ENCODE data around the gene ADARB1. TPM values are rescaled to one million over a fixed set of nuclear protein-coding genes. Genes with fewer than 3 reads are reported as not detected.

The ADARB1 gene
- total RNA-seq, 1 donor from 2014 or later: 5.1 TPM

- H3K79me2 ChIP-seq (ENCODE audit: low read depth): no peaks in the 10 kb centered on the region
- no peak overlapping the region for H3K9ac ChIP-seq
- H4K20me1 ChIP-seq (ENCODE audit: low read depth): no peaks in the 10 kb centered on the region
- no peak for TF ChIP-seq EZH2phosphoT487 (IDR thresholded peaks at IDR 0.05)
- TF ChIP-seq CTCF (IDR thresholded peaks at IDR 0.05): no peak
- TF ChIP-seq EZH2 (IDR thresholded peaks at IDR 0.05): no peak
- H3K27ac Mint-ChIP-seq: no peak overlapping the region
- no peaks in the 10 kb centered on the region for H3K9me3 ChIP-seq (ENCODE audit: low read depth)
- no peak for DNase-seq (ENCODE audit: low spot score)
- H3K36me3 ChIP-seq: no peaks in the 10 kb centered on the region
- H3K4me3 ChIP-seq: no peak overlapping the region
- H3K27ac ChIP-seq: no peak overlapping the region
- H3K27me3 Mint-ChIP-seq (ENCODE audit: insufficient read depth, low read depth): no peaks in the 10 kb centered on the region
- no peaks in the 10 kb centered on the region for H3K9me3 Mint-ChIP-seq
- no peaks in the 10 kb centered on the region for H3K27me3 ChIP-seq
- H2AFZ ChIP-seq (replicated peaks): no peak overlapping the region
- H3F3A ChIP-seq (ENCODE audit: low read depth): no peaks in the 10 kb centered on the region
- H3K4me2 ChIP-seq: no peak overlapping the region
- H3K4me1 ChIP-seq: peaks cover 4% of the 10 kb centered on the region
- no peaks in the 10 kb centered on the region for H3K36me3 Mint-ChIP-seq
- H3K4me1 Mint-ChIP-seq: peaks cover 15% of the 10 kb centered on the region
- peak overlapping the region; percentile 50 for H3K4me3 Mint-ChIP-seq
These were observed 50.2 kb downstream of the ADARB1 start for GRCh38 chr21:45124596-45124995.

- H3K27ac ChIP-seq: no peak overlapping the region
- no peaks in the 10 kb centered on the region for H3K9me3 ChIP-seq (ENCODE audit: low read depth)
These were observed 51.0 kb downstream of the ADARB1 start for GRCh38 chr21:45125357-45125756.

GRCh38 chr21:45126204-45126626 lies 51.8 kb downstream of the ADARB1 start:
- peaks cover 2% of the 10 kb centered on the region for H3K4me1 ChIP-seq
- no peaks in the 10 kb centered on the region for H3K36me3 Mint-ChIP-seq
- H3K9me3 ChIP-seq (ENCODE audit: low read depth): no peaks in the 10 kb centered on the region
- H3K27me3 Mint-ChIP-seq (ENCODE audit: insufficient read depth, low read depth): no peaks in the 10 kb centered on the region
- TF ChIP-seq EZH2 (IDR thresholded peaks at IDR 0.05) (no peak), EZH2phosphoT487 (IDR thresholded peaks at IDR 0.05) (no peak), CTCF (IDR thresholded peaks at IDR 0.05) (no peak)
- H3K36me3 ChIP-seq: no peaks in the 10 kb centered on the region
- no peak overlapping the region for H3K4me3 Mint-ChIP-seq
- no peak overlapping the region for H3K9ac ChIP-seq
- H3K79me2 ChIP-seq (ENCODE audit: low read depth): no peaks in the 10 kb centered on the region
- H3K4me1 Mint-ChIP-seq: peaks cover 21% of the 10 kb centered on the region
- H3K9me3 Mint-ChIP-seq: no peaks in the 10 kb centered on the region
- no peaks in the 10 kb centered on the region for H4K20me1 ChIP-seq (ENCODE audit: low read depth)
- no peak for DNase-seq (ENCODE audit: low spot score)
- H3K27me3 ChIP-seq: no peaks in the 10 kb centered on the region
- no peak overlapping the region for H3K4me2 ChIP-seq
- H3F3A ChIP-seq (ENCODE audit: low read depth): no peaks in the 10 kb centered on the region
- no peak overlapping the region for H3K4me3 ChIP-seq
- no peak overlapping the region for H3K27ac ChIP-seq
- no peak overlapping the region for H2AFZ ChIP-seq (replicated peaks)
- H3K27ac Mint-ChIP-seq: no peak overlapping the region

More at GRCh38 chr21:45125357-45125756, 51.0 kb downstream of the ADARB1 start:
- peaks cover 4% of the 10 kb centered on the region for H3K4me1 ChIP-seq
- Mint-ChIP-seq H3K27ac (no peak overlapping the region), H3K4me1 (peaks cover 19% of the 10 kb centered on the region), H3K9me3 (no peaks in the 10 kb centered on the region), H3K36me3 (no peaks in the 10 kb centered on the region), H3K4me3 (no peak overlapping the region), H3K27me3 (ENCODE audit: insufficient read depth, low read depth) (no peaks in the 10 kb centered on the region)
- no peak overlapping the region for H3K9ac ChIP-seq
- no peaks in the 10 kb centered on the region for H3F3A ChIP-seq (ENCODE audit: low read depth)
- H2AFZ ChIP-seq (replicated peaks): no peak overlapping the region
- no peak for DNase-seq (ENCODE audit: low spot score)
- no peaks in the 10 kb centered on the region for H3K27me3 ChIP-seq
- H4K20me1 ChIP-seq (ENCODE audit: low read depth): no peaks in the 10 kb centered on the region
- H3K4me2 ChIP-seq: no peak overlapping the region
- H3K4me3 ChIP-seq: no peak overlapping the region
- no peaks in the 10 kb centered on the region for H3K79me2 ChIP-seq (ENCODE audit: low read depth)
- TF ChIP-seq EZH2phosphoT487 (IDR thresholded peaks at IDR 0.05) (no peak), EZH2 (IDR thresholded peaks at IDR 0.05) (no peak), CTCF (IDR thresholded peaks at IDR 0.05) (no peak)
- no peaks in the 10 kb centered on the region for H3K36me3 ChIP-seq
